ENCODE data around the gene AZIN2. TPM values are rescaled to one million over a fixed set of nuclear protein-coding genes. Genes with fewer than 3 reads are reported as not detected.

AZIN2 gene
- polyA plus RNA-seq, 1 experiment = 6.4 TPM

GRCh38 chr1:33150522-33150921, 69.6 kb downstream of the AZIN2 start:
- TF ChIP-seq CTCF (IDR thresholded peaks at IDR 0.05; ENCODE audit: insufficient read depth, low read depth, low read length) = no peak
- CTCF ChIA-PET = interaction anchor here (0.7 to 1.6 kb wide), 2 partner anchors 10 kb away, joined by 3 to 4 read pairs; no protein-coding TSS in a partner anchor
- no peak overlapping the region for H3K4me3 ChIP-seq (ENCODE audit: low read depth, low read length)
- POLR2A ChIA-PET = no interaction called here
- peaks cover 12% of the 10 kb centered on the region for H3K36me3 ChIP-seq (ENCODE audit: control insufficient read depth, insufficient read depth, low read length)
- H3K27me3 ChIP-seq (ENCODE audit: control insufficient read depth, insufficient read depth, low read length) = no peaks in the 10 kb centered on the region
- DNase-seq (ENCODE audit: low read depth) = no peak

GRCh38 chr1:33151116-33151515, 70.2 kb downstream of the AZIN2 start:
- ChIA-PET POLR2A (no interaction called here), CTCF (interaction anchor here (0.7 to 1.6 kb wide), 2 partner anchors 9 to 11 kb away, joined by 3 to 4 read pairs; no protein-coding TSS in a partner anchor)
- DNase-seq (ENCODE audit: low read depth) = no peak
- H3K36me3 ChIP-seq (ENCODE audit: control insufficient read depth, insufficient read depth, low read length) = peaks cover 12% of the 10 kb centered on the region
- TF ChIP-seq CTCF (IDR thresholded peaks at IDR 0.05; ENCODE audit: insufficient read depth, low read depth, low read length) = no peak
- H3K4me3 ChIP-seq (ENCODE audit: low read depth, low read length) = no peak overlapping the region
- no peaks in the 10 kb centered on the region for H3K27me3 ChIP-seq (ENCODE audit: control insufficient read depth, insufficient read depth, low read length)

GRCh38 chr1:33152685-33153432, 71.9 kb downstream of the AZIN2 start:
- CTCF ChIA-PET = interaction anchor here (1.3 to 1.7 kb wide), 2 partner anchors 10 to 26 kb away, joined by 3 to 6 read pairs; no protein-coding TSS in a partner anchor
- POLR2A ChIA-PET = no interaction called here

GRCh38 chr1:33153650-33154049, 72.7 kb downstream of the AZIN2 start:
- Histone ChIP-seq H3K4me3 (ENCODE audit: low read depth, low read length) (no peak overlapping the region), H3K36me3 (ENCODE audit: control insufficient read depth, insufficient read depth, low read length) (peaks cover 14% of the 10 kb centered on the region), H3K27me3 (ENCODE audit: control insufficient read depth, insufficient read depth, low read length) (no peaks in the 10 kb centered on the region)
- POLR2A ChIA-PET = interaction anchor here (0.6 kb wide), 1 partner anchor 75 kb away, joined by 5 read pairs; no protein-coding TSS in a partner anchor
- TF ChIP-seq CTCF (IDR thresholded peaks at IDR 0.05; ENCODE audit: insufficient read depth, low read depth, low read length) = no peak
- no peak for DNase-seq (ENCODE audit: low read depth)
- CTCF ChIA-PET = interaction anchor here (0.7 to 1.7 kb wide), 2 partner anchors 19 to 26 kb away, joined by 3 to 6 read pairs; no protein-coding TSS in a partner anchor

More at GRCh38 chr1:33152685-33153432, 71.9 kb downstream of the AZIN2 start:
- H3K27me3 ChIP-seq (ENCODE audit: control insufficient read depth, insufficient read depth, low read length) = no peaks in the 10 kb centered on the region
- DNase-seq (ENCODE audit: low read depth) = no peak
- TF ChIP-seq CTCF (IDR thresholded peaks at IDR 0.05; ENCODE audit: insufficient read depth, low read depth, low read length) = no peak
- H3K4me3 ChIP-seq (ENCODE audit: low read depth, low read length) = no peak overlapping the region
- H3K36me3 ChIP-seq (ENCODE audit: control insufficient read depth, insufficient read depth, low read length) = peaks cover 9% of the 10 kb centered on the region

GRCh38 chr1:33155877-33156538, 75.1 kb downstream of the AZIN2 start:
- CTCF ChIA-PET = no interaction called here
- no peak for DNase-seq (ENCODE audit: low read depth)
- Histone ChIP-seq H3K36me3 (ENCODE audit: control insufficient read depth, insufficient read depth, low read length) (peaks cover 14% of the 10 kb centered on the region), H3K27me3 (ENCODE audit: control insufficient read depth, insufficient read depth, low read length) (no peaks in the 10 kb centered on the region), H3K4me3 (ENCODE audit: low read depth, low read length) (no peak overlapping the region)
- POLR2A ChIA-PET = no interaction called here
- TF ChIP-seq CTCF (IDR thresholded peaks at IDR 0.05; ENCODE audit: insufficient read depth, low read depth, low read length) = no peak

Data from BJ (cell line).